HepG2 (cell line): ENCODE results near the gene GABRG3. TPM values are rescaled to one million over a fixed set of nuclear protein-coding genes. Genes with fewer than 3 reads are reported as not detected.

Source experiments
- ATAC-seq: fragments of 200-7000 bp; cut with Tn5 transposase; 3 replicates; pipeline ENCODE4 v1.9.1; 2020; ENCODE audit warnings: mild to moderate bottlenecking, moderate library complexity
- BruUV-seq: library from RNA; stranded (reverse); fragments of 400-500 nt; replicated peaks from 2 replicates; lab custom pipeline; 2021; lab: Mats Ljungman, UMichigan
- CTCF ChIA-PET: fragments of 300-600 bp; formaldehyde crosslinking; extraction: SDS; loops from one replicate; lab custom pipeline; 2021; ENCODE audit warnings: low total read pairs, inconsistent platforms, low intra/inter-chr PET ratio; lab: Yijun Ruan, JAX
- POLR2A ChIA-PET: fragments of 350-600 bp; sonication (Branson Sonifier 250); formaldehyde crosslinking; loops from one replicate; lab custom pipeline; 2020; ENCODE audit warnings: antibody characterized with exemption, inconsistent platforms; lab: Yijun Ruan, JAX
- DNase-seq: peaks from one replicate; pipeline ENCODE4 v3.0.0-alpha.2; 2015; ENCODE audit warnings: low spot score
- FAIRE-seq: peaks from 3 replicates; lab custom pipeline; 2011; peaks lifted over from hg19 to GRCh38; lab: Jason Lieb, UNC
- H2AFZ ChIP-seq: one replicate; pipeline ENCODE4 v1.6.1; 2011; ENCODE audit warnings: low read length, inconsistent platforms
- H3K27ac ChIP-seq: fragments of 300-600 bp; 3 replicates; pipeline ENCODE4 v1.8.0; 2011; ENCODE audit warnings: mixed run types, mild to moderate bottlenecking, mixed read lengths, low read length, inconsistent platforms; ENCODE audit not compliant: insufficient read depth; ENCODE audit errors: extremely low read length
- H3K27me3 ChIP-seq, 2 experiments: fragments of 200-600 bp in 1 of 2; 2 replicates in 1 of 2; 3 replicates in 1 of 2; pipeline versions ENCODE4 v1.6.0 to v1.8.0; 2011; ENCODE audit warnings: low read length in 2 of 2, mild to moderate bottlenecking in 2 of 2, moderate library complexity in 2 of 2, inconsistent platforms in 1 of 2; ENCODE audit not compliant: insufficient read depth in 2 of 2, control insufficient read depth in 1 of 2
- H3K36me3 ChIP-seq, 2 experiments: fragments of 200-600 bp in 1 of 2; replicated peaks in 1 of 2; 2 replicates in 1 of 2; 3 replicates in 1 of 2; pipeline versions ENCODE4 v1.5.1 to v1.8.0; 2011; ENCODE audit warnings: low read length in 2 of 2, inconsistent platforms in 1 of 2; ENCODE audit not compliant: insufficient read depth in 2 of 2, control insufficient read depth in 1 of 2
- H3K4me1 ChIP-seq: 2 replicates; pipeline ENCODE4 v1.5.1; 2012; ENCODE audit warnings: low read length, inconsistent platforms; ENCODE audit not compliant: insufficient read depth
- H3K4me2 ChIP-seq: 2 replicates; pipeline ENCODE4 v1.6.0; 2011; ENCODE audit warnings: low read depth, low read length, inconsistent platforms
- H3K4me3 ChIP-seq, 3 experiments: fragments of 200-600 bp in 1 of 3; sonication (generic), shearing (Covaris generic) in 1 of 3; replicated peaks in 1 of 3; 2 replicates each; pipeline ENCODE4 v1.5.1; 2011 to 2016; ENCODE audit warnings: low read length in 3 of 3, inconsistent platforms in 2 of 3, low read depth in 2 of 3, mild to moderate bottlenecking in 2 of 3, control low read depth in 1 of 3, mixed read lengths in 1 of 3; ENCODE audit not compliant: insufficient read depth in 1 of 3
- H3K79me2 ChIP-seq: one replicate; pipeline ENCODE4 v1.6.1; 2011; ENCODE audit warnings: low read length, inconsistent platforms; ENCODE audit not compliant: insufficient read depth
- H3K9ac ChIP-seq: 2 replicates; pipeline ENCODE4 v1.6.0; 2011; ENCODE audit warnings: mild to moderate bottlenecking, low read depth, low read length, inconsistent platforms; ENCODE audit not compliant: insufficient read depth
- H3K9me3 ChIP-seq: 2 replicates; pipeline ENCODE4 v1.5.1; 2012; ENCODE audit warnings: mild to moderate bottlenecking, low read length
- H4K20me1 ChIP-seq: 2 replicates; pipeline ENCODE4 v1.6.0; 2011; ENCODE audit warnings: inconsistent platforms, mild to moderate bottlenecking, low read length, moderate library complexity; ENCODE audit not compliant: insufficient read depth
- CBX5 ChIP-seq: sonication (generic); formaldehyde crosslinking; IDR thresholded peaks from 2 replicates; pipeline ENCODE4 v1.4.0; 2020; ENCODE audit warnings: missing genetic modification reagents, borderline replicate concordance
- KDM5A ChIP-seq: fragments of 200-600 bp; sonication (generic); IDR thresholded peaks from 2 replicates; pipeline ENCODE4 v1.7.0; 2018; ENCODE audit warnings: antibody characterized with exemption, mild to moderate bottlenecking, low read length, borderline replicate concordance
- MEIS2 ChIP-seq: sonication (generic); formaldehyde crosslinking; IDR thresholded peaks from 2 replicates; pipeline ENCODE4 v1.9.0; 2021; ENCODE audit warnings: mild to moderate bottlenecking, missing genetic modification reagents
- MZF1 ChIP-seq: sonication (generic); formaldehyde crosslinking; IDR thresholded peaks from 2 replicates; pipeline ENCODE4 v1.8.1; 2023; ENCODE audit warnings: mild to moderate bottlenecking, missing genetic modification reagents, borderline replicate concordance
- SAFB2 ChIP-seq: sonication (generic); formaldehyde crosslinking; IDR thresholded peaks from 2 replicates; pipeline ENCODE4 v1.5.1; 2020; ENCODE audit warnings: missing genetic modification reagents, low read depth, mild to moderate bottlenecking, borderline replicate concordance
- SOX13 ChIP-seq, 3 experiments: fragments of 450-650 bp in 1 of 3; sonication (generic) in 1 of 3; formaldehyde crosslinking in 1 of 3; IDR thresholded peaks in 2 of 3; conservative IDR thresholded peaks in 1 of 3; 2 replicates each; pipeline versions ENCODE4 v1.5.0 to v1.6.1; 2016 to 2020; ENCODE audit warnings: antibody characterized with exemption in 1 of 3, mild to moderate bottlenecking in 1 of 3, missing compliant biosample characterization in 1 of 3, missing genetic modification reagents in 1 of 3, moderate library complexity in 1 of 3
- SRY ChIP-seq: sonication (generic); formaldehyde crosslinking; IDR thresholded peaks from 2 replicates; pipeline ENCODE4 v1.8.0; 2022; ENCODE audit warnings: mild to moderate bottlenecking, missing genetic modification reagents
- ZBTB38 ChIP-seq: sonication (generic); formaldehyde crosslinking; IDR thresholded peaks from 2 replicates; pipeline ENCODE4 v1.5.1; 2020; ENCODE audit warnings: mild to moderate bottlenecking, missing genetic modification reagents
- ZFP36L1 ChIP-seq: sonication (generic); formaldehyde crosslinking; IDR thresholded peaks from 2 replicates; pipeline ENCODE4 v1.8.0; 2022; ENCODE audit warnings: mild to moderate bottlenecking, missing genetic modification reagents, moderate library complexity
- in situ Hi-C: cut with HindIII; loops from 2 replicates; pipeline ENCODE4 v1.10.0; 2017; ENCODE audit warnings: low pct_unique_long_range_greater_than_20kb; ENCODE audit not compliant: extremely low pct_ligation_motif_present
- intact Hi-C: fragments of 100-400 bp; cut with micrococcal nuclease; formaldehyde crosslinking; loops from one replicate; pipeline ENCODE4 v1.10.0; 2022; ENCODE audit not compliant: unreplicated experiment
- polyA plus RNA-seq, 8 experiments: library from polyadenylated mRNA; depleted of rRNA in 3 of 8; stranded (reverse) in 7 of 8; unstranded in 1 of 8; fragments of >200 nt; fragmentation: Illumina TruSeq in 4 of 8; extraction: Trizol in 4 of 8; gene quantifications; 2 replicates each; pipeline versions ENCODE4 v1.2.1 to v1.2.3, GENCODE V29; 2011 to 2016; ENCODE audit warnings: low read depth in 4 of 8, missing spikeins in 1 of 8, mixed read lengths in 1 of 8; ENCODE audit not compliant: insufficient read depth in 1 of 8
- total RNA-seq, 5 experiments: library from RNA; depleted of rRNA; stranded (reverse); fragments of >200 nt; fragmentation: Illumina TruSeq; extraction: Trizol; gene quantifications; 2 replicates each; pipeline ENCODE4 v1.2.3, GENCODE V29; 2016; ENCODE audit warnings: low read depth in 1 of 5
- TF ChIP-seq, protein P1 (sequence below): sonication (generic); formaldehyde crosslinking; conservative IDR thresholded peaks from 2 replicates; pipeline ENCODE4 v1.4.0; 2020; ENCODE audit warnings: missing genetic modification reagents
- TF ChIP-seq, protein P2 (sequence below): sonication (generic); formaldehyde crosslinking; IDR thresholded peaks from 2 replicates; pipeline ENCODE4 v1.5.0; 2020; ENCODE audit warnings: missing genetic modification reagents
- TF ChIP-seq, protein P3 (sequence below): sonication (generic); formaldehyde crosslinking; IDR thresholded peaks from 2 replicates; pipeline ENCODE4 v1.4.0; 2020; ENCODE audit warnings: missing genetic modification reagents, mild to moderate bottlenecking, borderline replicate concordance
- TF ChIP-seq, protein P4 (sequence below): sonication (generic); formaldehyde crosslinking; IDR thresholded peaks from 2 replicates; pipeline ENCODE4 v1.5.0; 2020; ENCODE audit warnings: mild to moderate bottlenecking, missing genetic modification reagents
- TF ChIP-seq, protein P5 (sequence below), 2 experiments: sonication (generic) in 1 of 2; formaldehyde crosslinking in 1 of 2; IDR thresholded peaks; 2 replicates each; pipeline versions ENCODE4 v1.5.1 to v1.6.1; 2011 to 2020; ENCODE audit warnings: borderline replicate concordance in 1 of 2, low read depth in 1 of 2, low read length in 1 of 2, mild to moderate bottlenecking in 1 of 2, missing genetic modification reagents in 1 of 2, moderate library complexity in 1 of 2

GABRG3 gene
- total and polyA plus RNA-seq, 2 of the 13 experiments (the other 11 are each of a cell fraction or from before 2014, with no cell fraction given), result not detected

GRCh38 chr15:27561816-27562215 lies 590.8 kb downstream of the GABRG3 start:
- no peak overlapping the region for H2AFZ ChIP-seq
- CTCF ChIA-PET, result no interaction called here
- no TSS peak for BruUV-seq
- in situ Hi-C loops (no loop called here), intact Hi-C loops (no loop called here)
- no peak overlapping the region for H3K4me3 ChIP-seq
- ATAC-seq, result no peak
- no peak overlapping the region for H3K4me2 ChIP-seq
- H3K9me3 ChIP-seq, result peaks cover 44% of the 10 kb centered on the region
- no peaks in the 10 kb centered on the region for H4K20me1 ChIP-seq
- POLR2A ChIA-PET, result no interaction called here
- no peaks in the 10 kb centered on the region for H3K79me2 ChIP-seq
- no peak overlapping the region for H3K27ac ChIP-seq
- H3K4me1 ChIP-seq, result no peaks in the 10 kb centered on the region
- FAIRE-seq, result no peak
- no peaks in the 10 kb centered on the region; a peak in 1 of 5 replicates for H3K27me3 ChIP-seq
- no peak for DNase-seq
- no peaks in the 10 kb centered on the region for H3K36me3 ChIP-seq
- H3K9ac ChIP-seq, result no peak overlapping the region
- TF ChIP-seq ZBTB38 (CRISPR knock-in tag) (no peak), SOX13 (IDR thresholded peaks at IDR 0.05) (no peak), SOX13 (CRISPR knock-in tag; conservative IDR thresholded peaks at IDR 0.05 in 1 of 2, IDR thresholded peaks at IDR 0.05 in 1 of 2) (no peak), ZFP36L1 (CRISPR knock-in tag) (no peak), MEIS2 (no peak), MZF1 (CRISPR knock-in tag) (no peak), KDM5A (no peak), CBX5 (no peak), SAFB2 (CRISPR knock-in tag) (no peak), SRY (CRISPR knock-in tag) (no peak)
- TF ChIP-seq, protein P1, sequence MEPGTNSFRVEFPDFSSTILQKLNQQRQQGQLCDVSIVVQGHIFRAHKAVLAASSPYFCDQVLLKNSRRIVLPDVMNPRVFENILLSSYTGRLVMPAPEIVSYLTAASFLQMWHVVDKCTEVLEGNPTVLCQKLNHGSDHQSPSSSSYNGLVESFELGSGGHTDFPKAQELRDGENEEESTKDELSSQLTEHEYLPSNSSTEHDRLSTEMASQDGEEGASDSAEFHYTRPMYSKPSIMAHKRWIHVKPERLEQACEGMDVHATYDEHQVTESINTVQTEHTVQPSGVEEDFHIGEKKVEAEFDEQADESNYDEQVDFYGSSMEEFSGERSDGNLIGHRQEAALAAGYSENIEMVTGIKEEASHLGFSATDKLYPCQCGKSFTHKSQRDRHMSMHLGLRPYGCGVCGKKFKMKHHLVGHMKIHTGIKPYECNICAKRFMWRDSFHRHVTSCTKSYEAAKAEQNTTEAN, result no peak
- TF ChIP-seq, protein P2, sequence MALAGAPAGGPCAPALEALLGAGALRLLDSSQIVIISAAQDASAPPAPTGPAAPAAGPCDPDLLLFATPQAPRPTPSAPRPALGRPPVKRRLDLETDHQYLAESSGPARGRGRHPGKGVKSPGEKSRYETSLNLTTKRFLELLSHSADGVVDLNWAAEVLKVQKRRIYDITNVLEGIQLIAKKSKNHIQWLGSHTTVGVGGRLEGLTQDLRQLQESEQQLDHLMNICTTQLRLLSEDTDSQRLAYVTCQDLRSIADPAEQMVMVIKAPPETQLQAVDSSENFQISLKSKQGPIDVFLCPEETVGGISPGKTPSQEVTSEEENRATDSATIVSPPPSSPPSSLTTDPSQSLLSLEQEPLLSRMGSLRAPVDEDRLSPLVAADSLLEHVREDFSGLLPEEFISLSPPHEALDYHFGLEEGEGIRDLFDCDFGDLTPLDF (CRISPR knock-in tag), result no peak
- TF ChIP-seq, protein P3, sequence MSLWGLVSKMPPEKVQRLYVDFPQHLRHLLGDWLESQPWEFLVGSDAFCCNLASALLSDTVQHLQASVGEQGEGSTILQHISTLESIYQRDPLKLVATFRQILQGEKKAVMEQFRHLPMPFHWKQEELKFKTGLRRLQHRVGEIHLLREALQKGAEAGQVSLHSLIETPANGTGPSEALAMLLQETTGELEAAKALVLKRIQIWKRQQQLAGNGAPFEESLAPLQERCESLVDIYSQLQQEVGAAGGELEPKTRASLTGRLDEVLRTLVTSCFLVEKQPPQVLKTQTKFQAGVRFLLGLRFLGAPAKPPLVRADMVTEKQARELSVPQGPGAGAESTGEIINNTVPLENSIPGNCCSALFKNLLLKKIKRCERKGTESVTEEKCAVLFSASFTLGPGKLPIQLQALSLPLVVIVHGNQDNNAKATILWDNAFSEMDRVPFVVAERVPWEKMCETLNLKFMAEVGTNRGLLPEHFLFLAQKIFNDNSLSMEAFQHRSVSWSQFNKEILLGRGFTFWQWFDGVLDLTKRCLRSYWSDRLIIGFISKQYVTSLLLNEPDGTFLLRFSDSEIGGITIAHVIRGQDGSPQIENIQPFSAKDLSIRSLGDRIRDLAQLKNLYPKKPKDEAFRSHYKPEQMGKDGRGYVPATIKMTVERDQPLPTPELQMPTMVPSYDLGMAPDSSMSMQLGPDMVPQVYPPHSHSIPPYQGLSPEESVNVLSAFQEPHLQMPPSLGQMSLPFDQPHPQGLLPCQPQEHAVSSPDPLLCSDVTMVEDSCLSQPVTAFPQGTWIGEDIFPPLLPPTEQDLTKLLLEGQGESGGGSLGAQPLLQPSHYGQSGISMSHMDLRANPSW (CRISPR knock-in tag), result no peak
- TF ChIP-seq, protein P4, sequence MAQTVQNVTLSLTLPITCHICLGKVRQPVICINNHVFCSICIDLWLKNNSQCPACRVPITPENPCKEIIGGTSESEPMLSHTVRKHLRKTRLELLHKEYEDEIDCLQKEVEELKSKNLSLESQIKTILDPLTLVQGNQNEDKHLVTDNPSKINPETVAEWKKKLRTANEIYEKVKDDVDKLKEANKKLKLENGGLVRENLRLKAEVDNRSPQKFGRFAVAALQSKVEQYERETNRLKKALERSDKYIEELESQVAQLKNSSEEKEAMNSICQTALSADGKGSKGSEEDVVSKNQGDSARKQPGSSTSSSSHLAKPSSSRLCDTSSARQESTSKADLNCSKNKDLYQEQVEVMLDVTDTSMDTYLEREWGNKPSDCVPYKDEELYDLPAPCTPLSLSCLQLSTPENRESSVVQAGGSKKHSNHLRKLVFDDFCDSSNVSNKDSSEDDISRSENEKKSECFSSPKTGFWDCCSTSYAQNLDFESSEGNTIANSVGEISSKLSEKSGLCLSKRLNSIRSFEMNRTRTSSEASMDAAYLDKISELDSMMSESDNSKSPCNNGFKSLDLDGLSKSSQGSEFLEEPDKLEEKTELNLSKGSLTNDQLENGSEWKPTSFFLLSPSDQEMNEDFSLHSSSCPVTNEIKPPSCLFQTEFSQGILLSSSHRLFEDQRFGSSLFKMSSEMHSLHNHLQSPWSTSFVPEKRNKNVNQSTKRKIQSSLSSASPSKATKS (CRISPR knock-in tag), result no peak
- TF ChIP-seq, protein P5, sequence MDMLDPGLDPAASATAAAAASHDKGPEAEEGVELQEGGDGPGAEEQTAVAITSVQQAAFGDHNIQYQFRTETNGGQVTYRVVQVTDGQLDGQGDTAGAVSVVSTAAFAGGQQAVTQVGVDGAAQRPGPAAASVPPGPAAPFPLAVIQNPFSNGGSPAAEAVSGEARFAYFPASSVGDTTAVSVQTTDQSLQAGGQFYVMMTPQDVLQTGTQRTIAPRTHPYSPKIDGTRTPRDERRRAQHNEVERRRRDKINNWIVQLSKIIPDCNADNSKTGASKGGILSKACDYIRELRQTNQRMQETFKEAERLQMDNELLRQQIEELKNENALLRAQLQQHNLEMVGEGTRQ (IDR thresholded peaks at IDR 0.05; ENCODE audit: low read depth, low read length), result no peak
- TF ChIP-seq, protein P5 (CRISPR knock-in tag; IDR thresholded peaks at IDR 0.05; ENCODE audit: borderline replicate concordance), result no peak
